ENCODE measurements around the gene GCN1.
A peak's percentile ranks its signal among the peaks of the same experiment; 100 is the strongest.

Gene GCN1

DNA sequence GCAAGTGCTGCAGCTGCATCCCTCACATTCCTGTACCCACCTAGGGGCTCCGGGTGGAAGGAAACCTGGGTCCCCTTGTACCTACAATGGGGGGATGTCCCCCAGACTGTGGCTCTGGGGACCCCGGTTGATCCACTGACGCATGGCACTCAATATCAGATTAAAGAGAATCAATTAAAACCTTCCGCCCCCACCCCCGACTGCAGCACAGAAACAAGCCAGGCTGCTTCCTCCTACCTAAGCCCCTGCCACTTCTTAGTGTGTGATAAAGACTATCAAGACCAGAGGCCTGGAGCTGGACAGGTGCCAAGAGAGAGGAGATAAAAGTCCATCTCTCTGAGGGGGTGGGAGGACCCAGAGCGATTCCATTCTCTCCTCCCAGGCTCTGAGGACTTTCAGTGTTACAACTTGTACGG lies 34.6 kb upstream of the GCN1 start:
- H3K27ac ChIP-seq (replicated peaks) = no peak overlapping the region
- TF ChIP-seq, protein P1, sequence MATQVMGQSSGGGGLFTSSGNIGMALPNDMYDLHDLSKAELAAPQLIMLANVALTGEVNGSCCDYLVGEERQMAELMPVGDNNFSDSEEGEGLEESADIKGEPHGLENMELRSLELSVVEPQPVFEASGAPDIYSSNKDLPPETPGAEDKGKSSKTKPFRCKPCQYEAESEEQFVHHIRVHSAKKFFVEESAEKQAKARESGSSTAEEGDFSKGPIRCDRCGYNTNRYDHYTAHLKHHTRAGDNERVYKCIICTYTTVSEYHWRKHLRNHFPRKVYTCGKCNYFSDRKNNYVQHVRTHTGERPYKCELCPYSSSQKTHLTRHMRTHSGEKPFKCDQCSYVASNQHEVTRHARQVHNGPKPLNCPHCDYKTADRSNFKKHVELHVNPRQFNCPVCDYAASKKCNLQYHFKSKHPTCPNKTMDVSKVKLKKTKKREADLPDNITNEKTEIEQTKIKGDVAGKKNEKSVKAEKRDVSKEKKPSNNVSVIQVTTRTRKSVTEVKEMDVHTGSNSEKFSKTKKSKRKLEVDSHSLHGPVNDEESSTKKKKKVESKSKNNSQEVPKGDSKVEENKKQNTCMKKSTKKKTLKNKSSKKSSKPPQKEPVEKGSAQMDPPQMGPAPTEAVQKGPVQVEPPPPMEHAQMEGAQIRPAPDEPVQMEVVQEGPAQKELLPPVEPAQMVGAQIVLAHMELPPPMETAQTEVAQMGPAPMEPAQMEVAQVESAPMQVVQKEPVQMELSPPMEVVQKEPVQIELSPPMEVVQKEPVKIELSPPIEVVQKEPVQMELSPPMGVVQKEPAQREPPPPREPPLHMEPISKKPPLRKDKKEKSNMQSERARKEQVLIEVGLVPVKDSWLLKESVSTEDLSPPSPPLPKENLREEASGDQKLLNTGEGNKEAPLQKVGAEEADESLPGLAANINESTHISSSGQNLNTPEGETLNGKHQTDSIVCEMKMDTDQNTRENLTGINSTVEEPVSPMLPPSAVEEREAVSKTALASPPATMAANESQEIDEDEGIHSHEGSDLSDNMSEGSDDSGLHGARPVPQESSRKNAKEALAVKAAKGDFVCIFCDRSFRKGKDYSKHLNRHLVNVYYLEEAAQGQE (IDR thresholded peaks at IDR 0.05; ENCODE audit: insufficient replicate concordance, low read depth) = no peak
- TF ChIP-seq SPI1 (IDR thresholded peaks at IDR 0.05; ENCODE audit: borderline replicate concordance, low read depth) (no peak), POLR2AphosphoS5 (IDR thresholded peaks at IDR 0.05; ENCODE audit: low read depth) (no peak), GABPA (IDR thresholded peaks at IDR 0.05; ENCODE audit: low read depth) (no peak)
- TF ChIP-seq, protein P2, sequence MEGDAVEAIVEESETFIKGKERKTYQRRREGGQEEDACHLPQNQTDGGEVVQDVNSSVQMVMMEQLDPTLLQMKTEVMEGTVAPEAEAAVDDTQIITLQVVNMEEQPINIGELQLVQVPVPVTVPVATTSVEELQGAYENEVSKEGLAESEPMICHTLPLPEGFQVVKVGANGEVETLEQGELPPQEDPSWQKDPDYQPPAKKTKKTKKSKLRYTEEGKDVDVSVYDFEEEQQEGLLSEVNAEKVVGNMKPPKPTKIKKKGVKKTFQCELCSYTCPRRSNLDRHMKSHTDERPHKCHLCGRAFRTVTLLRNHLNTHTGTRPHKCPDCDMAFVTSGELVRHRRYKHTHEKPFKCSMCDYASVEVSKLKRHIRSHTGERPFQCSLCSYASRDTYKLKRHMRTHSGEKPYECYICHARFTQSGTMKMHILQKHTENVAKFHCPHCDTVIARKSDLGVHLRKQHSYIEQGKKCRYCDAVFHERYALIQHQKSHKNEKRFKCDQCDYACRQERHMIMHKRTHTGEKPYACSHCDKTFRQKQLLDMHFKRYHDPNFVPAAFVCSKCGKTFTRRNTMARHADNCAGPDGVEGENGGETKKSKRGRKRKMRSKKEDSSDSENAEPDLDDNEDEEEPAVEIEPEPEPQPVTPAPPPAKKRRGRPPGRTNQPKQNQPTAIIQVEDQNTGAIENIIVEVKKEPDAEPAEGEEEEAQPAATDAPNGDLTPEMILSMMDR (IDR thresholded peaks at IDR 0.05; ENCODE audit: insufficient read depth, low read length) = no peak
- H3K27me3 ChIP-seq (ENCODE audit: insufficient read depth, poor library complexity, severe bottlenecking) = peaks cover 2% of the 10 kb centered on the region
- no peak for DNase-seq (ENCODE audit: low read depth in 1 of 2, low spot score in 1 of 2)
- no peak overlapping the region for H3K4me3 ChIP-seq (replicated peaks; ENCODE audit: insufficient read depth, low read length)

DNA sequence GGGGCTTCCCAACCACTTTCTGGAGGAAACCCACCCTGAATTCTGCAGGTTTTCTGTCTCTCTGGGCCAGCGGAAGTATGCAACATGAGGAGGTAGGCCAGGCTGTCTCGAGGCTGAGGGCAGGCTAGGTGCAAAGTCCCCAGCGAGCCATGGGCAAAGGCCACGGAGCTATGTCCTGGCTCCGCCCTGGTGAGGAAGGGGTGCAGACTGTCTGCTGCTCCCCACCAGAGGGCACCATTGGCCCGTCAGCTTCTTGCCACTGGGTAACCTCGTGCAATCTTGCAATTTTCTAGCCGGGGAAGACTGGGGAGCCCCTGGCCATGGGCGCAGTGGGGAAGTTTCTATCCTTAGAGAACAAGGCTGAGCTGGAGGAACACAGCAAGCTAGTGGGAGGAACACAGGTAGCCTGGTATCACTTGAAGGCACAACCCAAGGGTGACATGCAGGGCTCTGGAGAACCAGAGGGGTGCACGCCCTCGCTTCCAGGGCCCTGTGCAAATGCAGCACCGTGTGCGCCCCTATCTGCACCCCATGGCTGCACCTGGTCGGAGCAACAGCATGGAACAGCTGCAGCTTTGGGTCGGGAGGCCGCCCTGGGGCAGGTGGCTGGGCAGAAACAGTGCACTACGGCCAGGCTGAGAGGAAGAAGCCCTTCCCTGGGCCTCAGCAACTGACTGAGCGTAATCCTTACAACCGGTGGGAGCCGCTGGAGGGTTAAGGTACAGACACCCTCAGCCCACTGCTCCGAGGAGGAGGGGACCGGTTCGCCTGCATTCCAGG lies 34.0 kb upstream of the GCN1 start:
- peaks cover 7% of the 10 kb centered on the region for H3K27me3 ChIP-seq (ENCODE audit: insufficient read depth, poor library complexity, severe bottlenecking)
- TF ChIP-seq, protein P2 (IDR thresholded peaks at IDR 0.05; ENCODE audit: insufficient read depth, low read length) = peak; percentile 95
- TF ChIP-seq, protein P1 (IDR thresholded peaks at IDR 0.05; ENCODE audit: insufficient replicate concordance, low read depth) = no peak
- no peak for TF ChIP-seq GABPA (IDR thresholded peaks at IDR 0.05; ENCODE audit: low read depth)
- no peak for TF ChIP-seq SPI1 (IDR thresholded peaks at IDR 0.05; ENCODE audit: borderline replicate concordance, low read depth)
- TF ChIP-seq POLR2AphosphoS5 (IDR thresholded peaks at IDR 0.05; ENCODE audit: low read depth) = no peak
- no peak overlapping the region for H3K4me3 ChIP-seq (replicated peaks; ENCODE audit: insufficient read depth, low read length)
- peak; percentile 73 to 88 for DNase-seq (ENCODE audit: low read depth in 1 of 2, low spot score in 1 of 2)
- no peak overlapping the region for H3K27ac ChIP-seq (replicated peaks)

DNA sequence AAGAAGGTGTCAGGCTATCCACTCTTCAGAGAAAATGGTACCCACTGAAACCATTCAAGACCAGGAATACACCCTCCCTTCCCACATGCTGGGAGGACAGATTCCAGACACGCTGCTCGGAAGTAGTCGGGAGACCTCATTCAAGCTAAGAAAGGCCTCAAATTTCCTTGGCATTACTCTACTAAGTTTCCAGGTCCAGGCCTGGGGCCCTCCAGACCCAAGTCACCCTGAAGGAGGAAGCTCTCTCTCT lies 33.5 kb upstream of the GCN1 start:
- Histone ChIP-seq H3K4me3 (replicated peaks; ENCODE audit: insufficient read depth, low read length) (no peak overlapping the region), H3K27ac (replicated peaks) (no peak overlapping the region)
- no peak for DNase-seq (ENCODE audit: low read depth in 1 of 2, low spot score in 1 of 2)

More for the DNA sequence above, 33.5 kb upstream of the GCN1 start:
- TF ChIP-seq POLR2AphosphoS5 (IDR thresholded peaks at IDR 0.05; ENCODE audit: low read depth) = no peak
- TF ChIP-seq GABPA (IDR thresholded peaks at IDR 0.05; ENCODE audit: low read depth) = no peak
- TF ChIP-seq, protein P2 (IDR thresholded peaks at IDR 0.05; ENCODE audit: insufficient read depth, low read length) = no peak
- TF ChIP-seq, protein P1 (IDR thresholded peaks at IDR 0.05; ENCODE audit: insufficient replicate concordance, low read depth) = no peak
- TF ChIP-seq SPI1 (IDR thresholded peaks at IDR 0.05; ENCODE audit: borderline replicate concordance, low read depth) = no peak
- peaks cover 12% of the 10 kb centered on the region for H3K27me3 ChIP-seq (ENCODE audit: insufficient read depth, poor library complexity, severe bottlenecking)

Measured in HL-60 (cell line).